Activated CD4-positive, alpha-beta T cell treated with anti-CD3 and anti-CD28 coated beads for 24 hours (primary cell): ENCODE measurements around the gene TRPC4.

Experiments
- DNase-seq, 2 donors: peaks; one replicate each; pipeline ENCODE4 v3.0.0-alpha.2; 2020; ENCODE audit warnings: low read depth in 2 of 2

TRPC4 gene

GRCh38 chr13:37869756-37870488 lies at the start of gene TRPC4:
TRPC4 (minus strand) TSS chr13:37869772; CDS start chr13:37783333, 86,439 bp downstream.
- no peak for DNase-seq

- no peak for DNase-seq
Observed at GRCh38 chr13:37918751-37919150, 49.2 kb upstream of the TRPC4 start.

GRCh38 chr13:37918116-37918714 lies 48.6 kb upstream of the TRPC4 start:
- DNase-seq: no peak

- DNase-seq: no peak
Observed at GRCh38 chr13:37914781-37915391, 45.3 kb upstream of the TRPC4 start.

- no peak for DNase-seq
Observed at GRCh38 chr13:37910790-37911189, 41.2 kb upstream of the TRPC4 start.

GRCh38 chr13:37906880-37907279 lies 37.3 kb upstream of the TRPC4 start:
- DNase-seq: no peak

- DNase-seq: no peak
Observed at GRCh38 chr13:37905736-37906135, 36.2 kb upstream of the TRPC4 start.

GRCh38 chr13:37899753-37900152 lies 30.2 kb upstream of the TRPC4 start:
- DNase-seq: no peak

- no peak for DNase-seq
Observed at GRCh38 chr13:37893321-37893720, 23.7 kb upstream of the TRPC4 start.

GRCh38 chr13:37889820-37890219 lies 20.2 kb upstream of the TRPC4 start:
- DNase-seq: no peak

GRCh38 chr13:37889102-37889501 lies 19.5 kb upstream of the TRPC4 start:
- DNase-seq: no peak

- no peak for DNase-seq
Observed at GRCh38 chr13:37886879-37887278, 17.3 kb upstream of the TRPC4 start.

GRCh38 chr13:37884674-37885073 lies 15.1 kb upstream of the TRPC4 start:
- no peak for DNase-seq

- DNase-seq: no peak
Observed at GRCh38 chr13:37884026-37884425, 14.5 kb upstream of the TRPC4 start.

GRCh38 chr13:37878921-37879320 lies 9.3 kb upstream of the TRPC4 start:
- DNase-seq: no peak

- DNase-seq: no peak
Observed at GRCh38 chr13:37878496-37878895, 8.9 kb upstream of the TRPC4 start.

- DNase-seq: no peak
Observed at GRCh38 chr13:37870895-37871550, 1.5 kb upstream of the TRPC4 start.

- DNase-seq: no peak
Observed at GRCh38 chr13:37870489-37870845, 895 bp upstream of the TRPC4 start.

- no peak for DNase-seq
Observed at GRCh38 chr13:37869506-37869755, 141 bp downstream of the TRPC4 start.

GRCh38 chr13:37868691-37869505 lies 674 bp downstream of the TRPC4 start:
- no peak for DNase-seq

GRCh38 chr13:37863708-37864107 lies 5.9 kb downstream of the TRPC4 start:
- DNase-seq: no peak

GRCh38 chr13:37835392-37835791 lies 34.2 kb downstream of the TRPC4 start:
- no peak for DNase-seq
